Mucosa of descending colon (tissue), 3 donors: ENCODE results near the gene RFNG. TPM values are rescaled to one million over a fixed set of nuclear protein-coding genes. Genes with fewer than 3 reads are reported as not detected.

Experiments used
- ATAC-seq: fragments of 200-7000 bp; cut with Tn5 transposase; one replicate; pipeline ENCODE4 v1.9.1; 2020; ENCODE audit warnings: mild to moderate bottlenecking, moderate library complexity
- DNase-seq, 3 donors: peaks; one replicate each; pipeline ENCODE4 v3.0.0-alpha.2; 2020
- H3K36me3 ChIP-seq: fragments of 200-600 bp; one replicate; pipeline ENCODE4 v1.8.0; 2021; ENCODE audit warnings: low read depth, mild to moderate bottlenecking
- H3K4me1 ChIP-seq: fragments of 200-600 bp; one replicate; pipeline ENCODE4 v1.8.0; 2021; ENCODE audit warnings: low read depth, mild to moderate bottlenecking
- H3K4me3 ChIP-seq: fragments of 200-600 bp; one replicate; pipeline ENCODE4 v1.8.0; 2021; ENCODE audit warnings: mild to moderate bottlenecking
- H3K9me3 ChIP-seq: fragments of 200-600 bp; one replicate; pipeline ENCODE4 v1.8.0; 2021; ENCODE audit warnings: mild to moderate bottlenecking
- CTCF ChIP-seq: fragments of 200-600 bp; IDR thresholded peaks from one replicate; pipeline ENCODE4 v1.8.0; 2022; ENCODE audit warnings: antibody characterized with exemption, mild to moderate bottlenecking
- intact Hi-C, 2 donors: fragments of 100-400 bp; cut with DNase I in 1 of 2; cut with micrococcal nuclease in 1 of 2; formaldehyde crosslinking; loops; one replicate each; pipeline versions ENCODE4 v1.11.0 to v1.11.1; 2022; cut with DNase I, micrococcal nuclease
- total RNA-seq, 3 donors: library from RNA; stranded (reverse); fragmentation: NEBNext Ultra II Directional in 2 of 3; extraction: Animal tissue kit (Norgen Biotek cat#: 25700) in 2 of 3; gene quantifications; one replicate each; pipeline versions ENCODE4 v1.2.1 to v1.2.4, GENCODE V29; 2021 to 2023
- donor health status: DM: no; HTN: no; CAD: no; lungs with moderate emphysema.
- donor health status: DM: no; HTN: no; CAD: no.
- donor health status: DM: no; HTN: yes; CAD: no.

RFNG gene
- total RNA-seq, 3 donors from 2014 or later: 30.7 to 37.9 (median 30.9) TPM

GRCh38 chr17:82036634-82037091, 14.9 kb downstream of the RFNG start:
- peak in 1 of 3 donors; percentile 55 for DNase-seq
- H3K4me3 ChIP-seq: peak overlapping the region; percentile 35
- no peak for TF ChIP-seq CTCF
- no peaks in the 10 kb centered on the region for H3K36me3 ChIP-seq
- intact Hi-C loops: loop anchor here in 1 of 2 donors (10.0 kb wide), 1 partner anchor 118 kb away; no protein-coding TSS in a partner anchor
- H3K9me3 ChIP-seq: no peaks in the 10 kb centered on the region
- peak; percentile 0 for ATAC-seq
- peaks cover 14% of the 10 kb centered on the region for H3K4me1 ChIP-seq

- ATAC-seq (no peak), DNase-seq (no peak)
- Histone ChIP-seq H3K9me3 (no peaks in the 10 kb centered on the region), H3K4me1 (peaks cover 14% of the 10 kb centered on the region), H3K4me3 (no peak overlapping the region), H3K36me3 (no peaks in the 10 kb centered on the region)
- TF ChIP-seq CTCF: no peak
- intact Hi-C loops: loop anchor here in 1 of 2 donors (10.0 kb wide), 1 partner anchor 119 kb away; no protein-coding TSS in a partner anchor
Measured at GRCh38 chr17:82035956-82036633, 15.5 kb downstream of the RFNG start.

GRCh38 chr17:82035488-82035887, 16.1 kb downstream of the RFNG start:
- intact Hi-C loops: loop anchor here in 1 of 2 donors (10.0 kb wide), 1 partner anchor 119 kb away; no protein-coding TSS in a partner anchor
- DNase-seq: no peak
- H3K4me3 ChIP-seq: no peak overlapping the region
- TF ChIP-seq CTCF: no peak
- peaks cover 15% of the 10 kb centered on the region for H3K4me1 ChIP-seq
- H3K36me3 ChIP-seq: no peaks in the 10 kb centered on the region
- no peaks in the 10 kb centered on the region for H3K9me3 ChIP-seq
- no peak for ATAC-seq

GRCh38 chr17:82034371-82035011, 17.1 kb downstream of the RFNG start:
- Histone ChIP-seq H3K4me3 (no peak overlapping the region), H3K9me3 (no peaks in the 10 kb centered on the region), H3K4me1 (peaks cover 22% of the 10 kb centered on the region), H3K36me3 (no peaks in the 10 kb centered on the region)
- TF ChIP-seq CTCF: no peak
- no peak for DNase-seq
- ATAC-seq: no peak
- intact Hi-C loops: loop anchor here (5.0 to 10.0 kb wide), 2 partner anchors 118 to 120 kb away; no protein-coding TSS in a partner anchor

GRCh38 chr17:82033359-82034085, 18.1 kb downstream of the RFNG start:
- no peak for TF ChIP-seq CTCF
- no peaks in the 10 kb centered on the region for H3K9me3 ChIP-seq
- no peak for DNase-seq
- H3K4me1 ChIP-seq: peaks cover 22% of the 10 kb centered on the region
- intact Hi-C loops: loop anchor here (5.0 to 10.0 kb wide), 2 partner anchors 119 to 121 kb away; no protein-coding TSS in a partner anchor
- ATAC-seq: no peak
- no peak overlapping the region for H3K4me3 ChIP-seq
- H3K36me3 ChIP-seq: no peaks in the 10 kb centered on the region
